NCI-H2227 treated with DMSO at 0.1 percent for 48 hours (cell line): Measurements from ENCODE around the gene ID2.

ENCODE experiments used
- DNase-seq: peaks from one replicate; lab custom pipeline; 2025; lab: John Stamatoyannopoulos, UW

ID2 gene

GRCh38 chr2:8648441-8649213 lies 33.2 kb upstream of the ID2 start:
- DNase-seq, result no peak

- no peak for DNase-seq
Measured at GRCh38 chr2:8649718-8650117, 32.1 kb upstream of the ID2 start.

GRCh38 chr2:8650256-8650655 lies 31.6 kb upstream of the ID2 start:
- DNase-seq, result no peak

GRCh38 chr2:8652774-8653426 lies 29.0 kb upstream of the ID2 start:
- DNase-seq, result no peak

GRCh38 chr2:8653485-8653884 lies 28.4 kb upstream of the ID2 start:
- DNase-seq, result no peak

- DNase-seq, result no peak
Measured at GRCh38 chr2:8654041-8654440, 27.8 kb upstream of the ID2 start.

- no peak for DNase-seq
Measured at GRCh38 chr2:8654483-8654882, 27.4 kb upstream of the ID2 start.

- DNase-seq, result no peak
Measured at GRCh38 chr2:8656160-8656641, 25.7 kb upstream of the ID2 start.

- no peak for DNase-seq
Measured at GRCh38 chr2:8656811-8657210, 25.0 kb upstream of the ID2 start.

- no peak for DNase-seq
Measured at GRCh38 chr2:8657423-8658062, 24.3 kb upstream of the ID2 start.

GRCh38 chr2:8658064-8658862 lies 23.6 kb upstream of the ID2 start:
- no peak for DNase-seq

GRCh38 chr2:8659092-8659734 lies 22.6 kb upstream of the ID2 start:
- DNase-seq, result no peak

- DNase-seq, result no peak
Measured at GRCh38 chr2:8659735-8660492, 21.9 kb upstream of the ID2 start.

GRCh38 chr2:8661235-8661634 lies 20.6 kb upstream of the ID2 start:
- no peak for DNase-seq

- DNase-seq, result no peak
Measured at GRCh38 chr2:8661736-8662135, 20.1 kb upstream of the ID2 start.

- no peak for DNase-seq
Measured at GRCh38 chr2:8662239-8662879, 19.5 kb upstream of the ID2 start.

- DNase-seq, result no peak
Measured at GRCh38 chr2:8663997-8664396, 17.9 kb upstream of the ID2 start.

GRCh38 chr2:8666581-8666980 lies 15.3 kb upstream of the ID2 start:
- DNase-seq, result no peak

GRCh38 chr2:8667896-8668512 lies 13.9 kb upstream of the ID2 start:
- no peak for DNase-seq
